HK-2 (cell line): ENCODE results near the gene HRCT1.
"Not testable (repeated sequence)": the region's sequence is repeated elsewhere in the genome, so short reads cannot be mapped to it uniquely, and the experiment has no call there.

ENCODE experiments used
- DNase-seq: peaks from one replicate; pipeline ENCODE4 v3.0.0-alpha.2; 2018; ENCODE audit not compliant: unreplicated experiment

Gene HRCT1

DNA sequence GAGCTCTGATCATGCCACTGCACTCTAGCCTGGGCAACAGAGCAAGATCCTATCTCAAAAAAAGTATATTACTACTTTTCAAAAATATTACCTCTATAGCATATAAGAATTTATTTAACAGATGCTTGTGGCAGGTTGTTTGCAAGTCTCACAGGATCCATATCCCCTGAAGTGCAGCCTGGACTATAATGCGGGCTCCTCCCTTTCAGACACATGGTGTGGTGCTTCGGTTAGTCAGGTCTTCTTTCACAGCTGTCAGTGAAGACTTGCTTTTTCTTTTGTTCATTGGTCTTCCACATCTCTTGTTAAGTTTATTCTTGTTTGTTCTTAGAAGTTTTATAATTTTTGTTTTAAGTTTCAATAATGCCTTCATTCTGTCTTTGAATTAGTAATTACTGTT lies 9.4 kb upstream of the HRCT1 start:
- no peak for DNase-seq

DNA sequence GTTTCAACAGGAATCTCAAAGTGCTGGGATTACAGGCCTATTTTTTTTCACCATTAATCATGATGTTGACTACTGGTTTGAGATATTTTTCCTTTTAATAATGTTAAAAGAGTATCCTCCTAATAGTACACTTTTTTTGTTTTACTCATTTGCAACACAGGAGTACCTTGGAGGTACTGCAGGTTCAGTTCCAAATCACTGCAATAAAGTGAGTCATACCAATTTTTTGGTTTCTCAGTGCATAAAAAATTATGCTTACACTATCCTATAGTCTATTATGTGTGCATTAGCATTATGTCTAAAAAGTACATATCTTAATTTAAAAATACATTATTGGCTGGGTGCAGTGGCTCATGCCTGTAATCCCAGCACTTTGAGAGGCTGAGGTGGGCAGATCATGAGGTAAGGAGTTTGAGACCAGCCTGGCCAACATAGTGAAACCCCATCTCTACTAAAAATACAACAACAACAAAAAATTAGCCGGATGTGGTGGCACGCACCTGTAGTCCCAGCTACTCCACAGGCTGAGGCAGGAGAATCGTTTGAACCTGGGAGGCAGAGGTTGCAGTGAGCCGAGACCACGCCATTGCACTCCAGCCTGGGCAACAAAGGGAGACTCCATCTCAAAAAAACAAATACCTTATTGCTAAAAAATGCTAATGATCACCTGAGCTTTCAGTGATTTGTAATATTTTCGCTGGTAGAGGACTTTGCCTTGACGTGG lies 8.5 kb upstream of the HRCT1 start:
- not testable (repeated sequence) for DNase-seq

DNA sequence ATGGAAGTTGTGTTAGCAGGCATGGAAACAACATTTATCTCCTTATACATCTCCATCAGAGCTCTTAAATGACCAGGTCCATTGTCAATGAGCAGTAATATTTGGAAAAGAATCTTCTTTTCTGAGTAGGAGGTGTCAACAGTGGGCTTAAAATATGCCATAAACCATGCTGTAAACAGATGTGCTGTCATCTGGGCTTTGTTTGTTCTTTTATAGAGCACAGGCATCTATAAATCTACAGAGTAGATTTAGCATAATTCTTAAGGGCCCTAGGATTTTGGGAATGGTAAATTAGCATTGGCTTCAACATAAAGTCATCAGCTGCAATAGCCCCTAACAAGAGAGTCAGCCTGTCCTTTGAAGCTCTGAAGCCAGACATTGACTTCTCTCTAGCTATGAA lies 7.7 kb upstream of the HRCT1 start:
- DNase-seq = no peak

DNA sequence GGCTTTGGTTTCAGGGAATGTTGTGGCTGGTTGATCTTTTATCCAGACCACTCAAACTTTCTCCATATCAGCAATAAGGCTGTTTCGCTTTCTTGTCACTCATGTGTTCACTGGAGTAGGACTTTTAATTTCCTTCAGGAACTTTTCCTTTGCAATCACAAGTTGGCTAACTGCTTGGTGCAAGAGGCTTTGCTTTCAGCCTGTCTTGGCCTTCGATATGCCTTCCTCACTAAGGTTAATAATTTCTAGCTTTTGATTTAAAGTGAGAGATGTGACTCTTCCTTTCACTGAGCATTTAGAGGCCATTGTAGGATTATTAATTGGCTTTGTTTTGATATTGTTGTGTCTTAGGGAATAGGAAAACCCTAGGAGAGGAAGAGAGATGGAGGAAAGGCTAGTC lies 7.0 kb upstream of the HRCT1 start:
- no peak for DNase-seq

DNA sequence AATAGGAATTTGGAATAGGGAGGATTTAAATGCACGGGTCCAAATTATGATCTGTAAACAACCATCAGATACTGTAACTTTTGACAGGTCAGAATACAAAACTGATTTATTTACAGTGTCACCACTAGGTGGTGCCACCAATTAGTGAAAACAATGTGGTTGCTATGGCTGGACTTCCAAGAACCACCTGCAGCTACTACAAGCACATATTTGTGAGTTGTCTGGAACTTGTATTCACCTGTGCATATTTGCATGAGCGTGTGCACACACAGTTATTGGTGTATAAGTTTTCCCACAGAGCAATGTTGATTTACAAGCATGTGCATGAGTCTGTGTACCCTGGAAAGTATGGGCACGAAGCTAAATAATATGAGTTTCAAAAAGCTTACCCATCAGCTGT lies 3.0 kb upstream of the HRCT1 start:
- no peak for DNase-seq

DNA sequence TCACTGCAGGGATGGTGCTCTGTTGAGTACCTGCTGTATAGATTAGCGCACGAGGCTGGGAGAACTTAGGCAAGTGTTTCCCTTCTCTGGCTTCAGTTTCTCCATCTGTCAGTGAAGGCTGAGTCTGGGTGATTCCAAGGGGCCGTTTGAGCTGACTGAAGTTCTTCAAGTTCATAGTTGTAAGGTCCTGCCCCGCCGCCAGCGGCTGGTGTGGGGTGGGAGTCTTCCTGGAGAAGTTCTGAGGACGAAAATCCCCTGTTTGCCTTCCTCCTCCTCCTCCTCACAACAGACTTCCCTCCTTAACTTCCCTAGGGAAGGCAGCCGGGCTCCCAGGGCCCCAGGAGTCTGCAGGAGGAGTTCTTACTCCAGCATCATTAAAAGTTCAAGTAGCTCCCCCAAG lies 1.7 kb upstream of the HRCT1 start:
- DNase-seq = no peak

DNA sequence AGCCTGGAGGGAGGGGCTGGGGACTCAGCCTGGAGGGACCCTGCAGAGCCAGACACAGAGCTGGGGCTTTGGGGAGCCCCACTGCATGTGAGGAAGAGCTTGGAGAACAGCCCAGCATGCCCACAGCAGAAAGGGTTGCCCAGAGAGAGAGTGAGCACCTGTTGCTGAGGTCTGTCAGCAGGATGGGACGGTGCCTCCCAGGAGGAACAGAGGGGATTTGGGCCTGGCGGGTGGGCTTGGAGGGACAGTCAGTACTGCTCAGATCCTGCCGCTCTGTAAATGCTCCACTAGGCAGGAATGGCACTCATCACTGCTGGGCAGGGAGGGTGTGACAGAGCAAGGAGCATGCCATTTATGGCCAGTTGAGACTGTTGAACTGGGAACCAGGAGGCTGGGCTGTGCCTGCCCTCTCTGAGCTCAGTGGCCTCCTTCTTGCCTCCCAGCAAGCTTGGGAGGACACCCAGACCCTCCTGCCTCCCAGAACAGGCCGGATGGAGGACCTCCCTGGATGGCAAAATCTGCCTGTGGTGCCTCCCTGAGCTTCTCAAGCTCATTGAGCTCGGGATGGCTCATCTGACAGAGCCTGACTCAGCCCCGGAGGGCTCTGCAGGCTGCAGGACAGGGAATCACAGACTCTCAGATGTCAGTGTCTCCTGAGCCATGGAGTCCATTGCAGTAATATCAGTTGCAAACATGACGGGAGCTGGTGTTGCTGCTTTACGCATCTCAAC lies 786 bp upstream of the HRCT1 start:
- peak; percentile 24 for DNase-seq

DNA sequence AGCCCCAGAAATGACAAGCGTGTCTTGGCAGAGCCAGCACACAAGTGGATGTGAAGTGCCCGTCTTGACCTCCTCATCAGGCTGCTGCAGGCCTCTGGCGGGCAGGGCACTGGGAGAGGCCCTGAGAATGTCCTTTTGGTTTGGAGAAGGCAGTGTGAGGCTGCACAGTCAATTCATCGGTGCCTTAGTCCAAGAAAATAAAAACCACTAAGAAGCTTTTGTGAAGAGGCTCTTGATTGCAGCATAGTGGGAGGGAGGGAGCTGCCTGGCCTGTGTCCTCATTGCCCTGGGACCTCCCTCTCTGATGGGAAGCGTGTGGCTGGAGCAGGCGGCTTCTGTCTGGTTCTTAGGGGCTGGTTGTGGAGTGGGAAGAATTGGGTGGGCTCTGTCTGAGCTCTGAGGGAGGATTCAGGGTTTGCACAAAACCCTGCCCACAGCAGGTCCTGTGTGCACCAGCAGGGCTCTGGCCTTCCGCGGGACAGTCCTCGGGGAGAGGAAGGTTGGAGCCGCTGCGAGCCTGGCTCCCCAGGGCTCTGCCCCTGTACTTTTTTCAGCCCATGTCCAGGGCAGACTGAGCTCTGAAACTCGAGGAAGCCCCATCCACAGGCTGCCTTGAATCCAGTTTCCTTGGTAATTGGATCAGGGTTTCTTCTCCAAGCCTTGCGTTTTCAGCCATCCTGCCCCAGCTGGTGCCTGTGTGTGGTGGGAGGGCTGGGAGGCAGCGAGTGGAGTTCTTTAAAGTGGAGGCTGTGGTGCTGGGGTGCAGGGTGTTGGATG lies 1.1 kb downstream of the HRCT1 start:
- DNase-seq = peak; percentile 46

DNA sequence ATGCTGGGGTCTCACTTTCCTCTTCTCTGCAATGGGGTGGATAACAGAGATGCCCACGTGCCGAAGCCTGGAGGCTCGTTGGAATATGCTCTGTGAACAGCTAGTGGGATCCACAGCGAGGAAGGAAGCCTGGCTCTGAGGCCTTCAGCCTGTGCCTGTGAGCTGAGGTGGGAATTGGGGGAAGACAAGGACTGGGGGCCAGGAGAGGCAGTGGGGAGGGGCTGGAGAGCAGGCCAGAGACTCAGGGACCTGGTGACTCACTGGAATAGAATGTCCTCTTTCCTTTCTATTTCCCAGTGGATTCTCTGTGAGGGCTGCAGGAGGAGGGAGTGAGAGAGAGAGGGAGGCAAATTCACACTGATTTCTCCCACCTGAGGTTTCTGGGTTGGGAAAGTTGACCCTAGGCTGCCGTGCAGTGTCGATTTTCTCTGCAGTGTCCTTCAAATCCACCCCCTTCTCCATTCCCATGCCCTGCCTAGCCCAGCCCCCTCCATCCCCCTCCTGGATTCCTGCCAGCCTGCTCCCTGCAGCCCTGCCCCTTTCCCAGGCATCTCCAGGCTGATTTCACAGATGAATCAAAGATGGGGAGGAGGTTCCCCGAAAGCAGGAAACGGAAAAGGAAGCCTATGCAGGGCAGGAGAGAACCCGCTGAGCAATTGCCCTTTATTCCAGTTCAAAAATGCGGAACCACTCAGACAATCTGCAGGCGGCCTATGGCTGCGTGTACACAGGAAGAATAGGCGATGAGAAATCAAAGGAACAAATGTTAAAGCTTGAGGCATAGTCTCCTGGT lies 1.9 kb downstream of the HRCT1 start:
- peak; percentile 74 for DNase-seq

DNA sequence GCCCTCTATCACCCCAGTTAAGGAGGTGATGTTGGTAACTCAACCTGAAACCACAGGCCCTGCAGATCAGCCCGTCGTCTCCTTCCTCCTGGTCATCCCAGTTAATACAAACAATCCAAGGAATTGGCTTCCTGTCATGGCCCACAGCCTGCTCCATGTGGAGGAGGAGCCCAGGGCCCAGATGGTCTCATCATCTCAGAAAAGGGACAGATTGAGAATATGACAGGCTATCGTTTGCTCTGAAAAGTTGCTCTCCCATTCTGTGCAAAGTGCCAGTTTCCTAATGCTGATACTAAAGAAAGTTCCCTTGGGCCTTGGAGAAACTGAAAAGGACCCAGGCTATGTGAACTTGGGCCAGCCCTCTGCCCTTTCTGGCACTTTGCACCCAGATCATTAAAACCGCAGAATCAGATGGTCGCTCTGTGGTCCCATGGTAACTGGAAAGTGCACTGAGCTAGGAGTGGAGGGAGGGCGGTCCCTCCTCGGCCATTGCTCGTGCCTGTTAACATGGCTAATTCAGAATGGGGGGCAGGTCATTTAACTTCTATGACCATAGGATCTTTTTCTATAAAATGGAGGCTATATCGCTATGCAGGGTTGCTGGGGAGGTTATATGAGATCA lies 2.6 kb downstream of the HRCT1 start:
- peak; percentile 24 for DNase-seq

DNA sequence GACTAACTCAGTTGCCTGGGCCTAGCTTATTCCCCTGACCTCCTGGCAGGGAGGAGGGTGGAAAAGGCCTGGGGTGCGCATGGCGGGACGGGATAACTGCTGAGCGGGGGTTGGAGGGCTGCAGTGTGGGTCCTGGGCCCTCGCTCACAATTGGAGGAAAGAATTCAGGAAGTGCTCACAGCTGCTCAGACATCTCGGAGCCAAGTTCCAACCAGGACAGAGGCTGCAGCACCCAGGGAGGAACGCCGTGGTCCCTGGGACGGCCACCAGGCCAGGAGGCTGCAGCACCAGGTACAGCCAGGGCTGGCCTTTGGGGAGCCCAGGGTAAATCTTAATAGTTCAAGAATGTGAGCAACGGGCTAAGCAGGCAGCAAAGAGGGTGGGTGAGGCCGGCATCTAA lies 3.3 kb downstream of the HRCT1 start, which contains the start of gene SPAAR:
Gene SPAAR (plus strand): TSS at position 217 of the 400 bp plus-strand sequence. CDS start 974 bp downstream, outside the sequence.
- no peak for DNase-seq

DNA sequence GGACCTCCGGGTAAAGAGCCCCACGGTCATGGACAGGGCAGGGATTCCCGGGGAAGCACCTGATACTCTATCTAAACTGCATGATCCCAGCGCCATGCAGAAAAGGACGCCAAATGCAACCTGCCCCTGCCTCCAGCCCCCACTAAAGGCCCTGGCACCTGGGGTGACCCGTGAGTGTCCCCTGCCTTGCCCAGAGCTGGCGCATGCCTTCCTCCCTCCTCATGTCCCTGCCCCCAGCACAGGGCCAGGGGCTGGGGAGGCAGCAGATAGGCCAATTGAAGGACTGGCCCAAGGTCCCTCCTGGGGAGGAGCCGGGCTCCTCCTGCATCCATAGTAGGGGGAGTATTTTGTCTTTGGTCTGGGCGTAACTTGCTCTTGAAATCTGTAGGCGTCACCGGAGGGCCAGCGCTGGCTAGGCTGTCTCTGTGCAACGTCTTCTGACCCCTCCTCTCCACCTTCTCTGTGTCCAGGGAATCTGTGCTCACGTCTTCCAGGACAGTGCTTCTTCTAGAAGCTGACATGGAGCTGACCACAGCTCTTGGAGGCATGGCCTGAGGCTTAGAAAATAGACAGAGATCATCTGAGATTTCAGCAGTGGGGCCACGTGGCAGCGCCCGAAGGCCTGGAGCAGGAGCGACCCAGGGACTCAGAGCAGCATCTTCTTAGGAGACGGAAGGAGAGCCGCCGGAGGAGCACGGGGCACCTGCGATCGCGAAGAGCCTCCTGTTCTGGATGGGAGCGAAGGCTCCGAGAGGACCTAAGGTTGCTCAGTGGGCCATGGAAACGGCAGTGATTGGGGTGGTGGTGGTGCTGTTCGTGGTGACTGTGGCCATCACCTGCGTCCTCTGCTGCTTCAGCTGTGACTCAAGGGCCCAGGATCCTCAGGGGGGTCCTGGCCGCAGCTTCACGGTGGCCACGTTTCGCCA lies 3.9 kb downstream of the HRCT1 start:
- DNase-seq = no peak

DNA sequence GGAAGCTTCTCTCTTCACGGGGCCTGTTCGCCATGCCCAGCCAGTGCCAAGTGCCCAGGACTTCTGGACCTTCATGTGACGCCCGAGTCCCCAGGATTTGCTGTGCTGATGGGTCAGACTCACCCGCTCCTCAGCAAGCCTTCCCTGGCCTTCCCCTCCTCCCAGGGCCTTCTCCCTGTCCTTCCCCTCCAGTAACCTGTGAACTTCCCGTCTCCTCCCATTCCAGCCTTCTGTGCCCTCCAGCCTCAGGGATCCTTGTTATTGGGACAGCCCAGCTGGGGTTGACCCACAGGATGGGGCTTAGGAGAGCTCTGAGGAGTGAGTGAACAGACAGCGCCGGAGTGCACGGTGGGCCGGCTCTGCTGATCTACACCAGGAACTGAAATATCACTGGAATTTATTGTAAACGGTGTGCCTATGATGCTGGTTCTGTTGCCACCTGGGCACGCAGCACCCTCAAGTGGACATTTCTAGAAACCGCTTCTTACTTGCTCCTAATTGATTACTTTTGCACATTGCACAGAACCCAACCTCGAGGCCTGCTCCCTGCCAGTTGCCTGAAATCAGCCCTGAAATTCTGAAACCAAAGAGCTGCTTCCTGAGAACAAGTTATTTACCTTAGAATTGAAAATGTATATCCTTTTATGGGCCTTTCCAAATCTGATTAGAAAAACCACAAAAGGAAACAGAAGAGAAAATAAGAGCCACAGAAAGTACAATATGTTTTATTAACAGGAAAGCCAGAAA lies 4.8 kb downstream of the HRCT1 start:
- peak; percentile 54 for DNase-seq

DNA sequence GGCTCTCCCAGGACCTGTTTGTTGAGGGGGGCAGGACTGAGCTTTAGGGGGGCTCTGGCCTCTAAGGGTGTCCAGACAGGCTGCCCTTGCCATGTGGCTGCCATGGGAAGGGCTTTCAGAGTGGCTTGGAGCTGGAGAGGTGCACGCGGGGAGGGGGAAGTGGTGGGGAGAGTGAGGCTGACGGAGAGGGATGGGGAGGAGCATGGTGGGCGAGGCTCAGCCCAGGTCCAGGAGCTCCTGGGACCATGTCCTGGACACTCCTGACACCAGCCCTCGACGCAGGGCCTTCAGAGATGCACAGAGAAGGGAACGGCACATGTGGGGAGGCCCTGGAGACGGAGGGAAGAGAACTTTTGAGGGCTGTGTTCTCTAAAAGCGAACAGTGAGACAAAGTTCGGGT lies 5.7 kb downstream of the HRCT1 start:
- no peak for DNase-seq

DNA sequence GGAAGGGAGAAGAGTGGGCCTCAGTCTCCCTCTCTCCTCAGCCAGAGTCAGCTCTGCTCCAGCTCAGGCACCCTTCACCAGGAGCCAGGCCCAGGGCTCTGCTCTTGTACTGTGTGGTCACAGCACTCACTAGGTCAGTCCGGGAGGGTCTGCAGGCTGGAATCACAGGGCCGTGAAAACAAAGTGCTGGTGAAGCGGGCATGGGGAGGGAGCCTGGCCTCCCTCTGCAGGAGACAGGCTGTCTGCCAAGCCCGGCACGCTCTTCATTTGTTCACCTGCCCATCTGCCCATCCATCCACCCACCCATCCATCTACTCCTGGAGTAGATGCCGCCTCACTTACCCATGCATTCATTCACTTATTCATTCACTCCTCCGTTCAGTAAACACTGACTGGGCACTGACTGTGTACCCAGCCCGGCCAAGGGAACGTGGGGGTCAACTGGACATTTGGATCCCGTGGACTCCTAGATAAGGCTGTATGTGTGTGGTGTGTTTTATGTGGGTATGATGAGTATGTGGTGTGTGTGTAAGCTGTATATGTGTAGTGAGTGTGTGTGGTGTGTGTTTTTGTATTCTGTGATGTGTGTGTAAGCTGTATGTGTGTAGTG lies 6.9 kb downstream of the HRCT1 start:
- no peak for DNase-seq

DNA sequence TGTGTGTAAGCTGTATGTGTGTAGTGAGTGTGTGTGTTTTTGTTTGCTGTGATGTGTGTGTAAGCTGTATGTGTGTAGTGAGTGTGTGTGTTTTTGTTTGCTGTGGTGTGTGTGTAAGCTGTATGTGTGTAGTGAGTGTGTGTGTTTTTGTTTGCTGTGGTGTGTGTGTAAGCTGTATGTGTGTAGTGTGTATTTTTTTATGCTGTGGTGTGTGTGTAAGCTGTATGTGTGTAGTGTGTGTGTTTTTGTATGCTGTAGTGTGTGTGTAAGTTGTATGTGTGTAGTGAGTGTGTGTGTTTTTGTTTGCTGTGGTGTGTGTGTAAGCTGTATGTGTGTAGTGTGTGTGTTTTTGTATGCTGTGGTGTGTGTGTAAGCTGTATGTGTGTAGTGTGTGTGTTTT lies 7.4 kb downstream of the HRCT1 start:
- not testable (repeated sequence) for DNase-seq

DNA sequence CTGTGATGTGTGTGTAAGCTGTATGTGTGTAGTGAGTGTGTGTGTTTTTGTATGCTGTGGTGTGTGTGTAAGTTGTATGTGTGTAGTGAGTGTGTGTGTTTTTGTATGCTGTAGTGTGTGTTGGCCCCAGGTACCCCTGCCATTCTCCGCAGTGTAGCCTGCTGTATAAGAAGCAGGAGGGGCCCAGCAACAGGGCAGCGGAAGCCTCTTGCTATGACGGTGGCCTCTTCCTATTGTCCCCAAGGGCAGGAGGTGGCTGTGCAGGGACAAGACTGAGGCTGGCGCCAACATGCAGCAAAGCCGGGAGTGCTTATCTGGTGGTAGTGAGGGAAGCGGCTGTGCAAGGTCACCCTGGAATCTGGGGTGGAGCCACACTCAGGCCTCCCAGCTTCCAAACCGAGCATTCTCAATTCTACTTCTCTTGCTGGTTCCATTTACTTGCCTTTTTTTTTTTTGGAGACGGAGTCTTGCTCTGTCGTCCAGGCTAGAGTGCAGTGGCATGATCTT lies 8.4 kb downstream of the HRCT1 start:
- DNase-seq = no peak

DNA sequence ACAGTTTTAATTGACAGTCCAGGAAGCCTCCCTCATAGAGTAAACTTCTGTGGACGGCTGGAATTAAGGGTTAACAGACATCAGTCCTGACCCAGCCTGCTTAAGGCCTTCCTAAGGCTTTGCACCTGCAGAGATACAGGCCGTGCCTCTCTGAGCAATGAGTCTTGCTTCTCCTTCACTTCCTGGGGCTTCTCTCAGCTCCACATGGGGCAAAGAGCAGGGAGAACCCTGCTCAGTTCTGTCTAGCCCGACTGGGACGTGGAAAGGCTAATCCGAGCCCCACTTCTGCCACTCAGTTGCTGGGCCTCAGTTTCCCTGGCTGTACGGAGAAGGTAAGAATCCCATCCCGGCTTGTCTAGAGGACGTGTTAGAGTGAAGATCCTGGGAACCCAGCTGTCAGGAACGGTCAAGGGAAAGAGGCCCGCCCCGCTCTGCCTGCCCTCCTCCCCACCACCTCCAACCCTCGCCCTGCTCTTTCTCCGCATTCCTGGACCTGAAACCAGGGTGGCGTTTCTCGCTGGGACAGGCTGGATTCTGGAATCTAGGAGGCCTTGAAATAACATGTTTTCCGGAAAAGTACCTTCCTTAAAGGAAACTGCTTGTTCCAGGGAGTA lies 9.8 kb downstream of the HRCT1 start:
- DNase-seq = no peak
